GM12878 (cell line): ENCODE results near the gene LMNB1. TPM values are rescaled to one million over a fixed set of nuclear protein-coding genes. Genes with fewer than 3 reads are reported as not detected.

Experiments used
- ATAC-seq: fragments of 200-7000 bp; cut with Tn5 transposase; 3 replicates; pipeline ENCODE4 v1.9.1; 2020; ENCODE audit warnings: mild to moderate bottlenecking, moderate library complexity
- BruUV-seq: library from RNA; stranded (reverse); fragments of 400-500 nt; replicated peaks from 2 replicates; lab custom pipeline; 2021; lab: Mats Ljungman, UMichigan
- CTCF ChIA-PET: fragments of 300-600 bp; sonication (Branson Sonifier 250); formaldehyde crosslinking; extraction: SDS; loops from one replicate; lab custom pipeline; 2021; ENCODE audit warnings: inconsistent platforms; lab: Yijun Ruan, JAX
- POLR2A ChIA-PET: fragments of 350-600 bp; formaldehyde crosslinking; extraction: SDS; loops from one replicate; lab custom pipeline; 2021; ENCODE audit warnings: inconsistent platforms; lab: Charles Lee
- RAD21 ChIA-PET: fragments of 300-600 bp; sonication (Branson Sonifier 250); formaldehyde crosslinking; loops from one replicate; lab custom pipeline; 2023; ENCODE audit warnings: antibody characterized with exemption; ENCODE audit not compliant: unreplicated experiment; lab: Charles Lee
- SMC1A ChIA-PET: fragments of 300-600 bp; sonication (Branson Sonifier 250); formaldehyde crosslinking; loops from one replicate; lab custom pipeline; 2023; ENCODE audit not compliant: unreplicated experiment, uncharacterized antibody; lab: Charles Lee
- DNase-seq: peaks from one replicate; pipeline ENCODE4 v3.0.0-alpha.2; 2011; ENCODE audit warnings: low read depth, low spot score
- FAIRE-seq: peaks from 3 replicates; lab custom pipeline; 2011; peaks lifted over from hg19 to GRCh38; lab: Jason Lieb, UNC
- H2AFZ ChIP-seq: 2 replicates; pipeline ENCODE4 v1.6.0; 2011; ENCODE audit warnings: low read depth, low read length, control low read depth; ENCODE audit not compliant: control insufficient read depth
- H3K27ac ChIP-seq: 2 replicates; pipeline ENCODE4 v1.5.1; 2011; ENCODE audit warnings: control low read depth; ENCODE audit not compliant: control insufficient read depth, insufficient read depth
- H3K27me3 ChIP-seq, 2 experiments: replicated peaks in 1 of 2; 2 replicates each; pipeline versions ENCODE4 v1.6.0 to v1.6.1; 2011; ENCODE audit warnings: low read length in 1 of 2; ENCODE audit not compliant: control insufficient read depth in 2 of 2, insufficient read depth in 2 of 2
- H3K36me3 ChIP-seq, 2 experiments: 2 replicates each; pipeline ENCODE4 v1.5.1; 2011; ENCODE audit warnings: low read length in 1 of 2; ENCODE audit not compliant: control insufficient read depth in 2 of 2, insufficient read depth in 2 of 2
- H3K4me1 ChIP-seq: 2 replicates; pipeline ENCODE4 v1.6.1; 2011; ENCODE audit warnings: mild to moderate bottlenecking, low read length, moderate library complexity, mixed read lengths; ENCODE audit not compliant: control insufficient read depth, insufficient read depth
- H3K4me2 ChIP-seq: 2 replicates; pipeline ENCODE4 v1.6.0; 2011; ENCODE audit warnings: control low read depth; ENCODE audit not compliant: control insufficient read depth, insufficient read depth
- H3K4me3 ChIP-seq: fragments of 200-600 bp; sonication (generic); 2 replicates; pipeline ENCODE4 v1.5.1; 2016
- H3K79me2 ChIP-seq: 2 replicates; pipeline ENCODE4 v1.6.0; 2011; ENCODE audit warnings: low read length; ENCODE audit not compliant: control insufficient read depth, insufficient read depth
- H3K9ac ChIP-seq: 2 replicates; pipeline ENCODE4 v1.8.0; 2011; ENCODE audit warnings: low read length, control low read depth, mixed read lengths; ENCODE audit not compliant: control insufficient read depth, insufficient read depth
- H3K9me3 ChIP-seq: replicated peaks from 3 replicates; pipeline ENCODE4 v1.5.1; 2011; ENCODE audit warnings: mild to moderate bottlenecking, low read length; ENCODE audit not compliant: control insufficient read depth, insufficient read depth
- H4K20me1 ChIP-seq: 2 replicates; pipeline ENCODE4 v1.6.0; 2011; ENCODE audit not compliant: control insufficient read depth, insufficient read depth
- CEBPB ChIP-seq, 2 experiments: fragments of 150-350 bp in 1 of 2; IDR thresholded peaks; 2 replicates each; pipeline ENCODE4 v1.6.1; 2012 to 2014; ENCODE audit warnings: low read depth in 2 of 2, low read length in 2 of 2, borderline replicate concordance in 1 of 2, inconsistent platforms in 1 of 2
- LARP7 ChIP-seq: fragments of 450-650 bp; IDR thresholded peaks from 2 replicates; pipeline ENCODE4 v1.6.1; 2017; ENCODE audit warnings: mild to moderate bottlenecking
- MXI1 ChIP-seq: fragments of 150-350 bp; IDR thresholded peaks from 2 replicates; pipeline ENCODE4 v1.6.1; 2011; ENCODE audit warnings: low read depth, mild to moderate bottlenecking, inconsistent platforms, low read length, improper control_type of control experiment
- NFIC ChIP-seq: IDR thresholded peaks from 2 replicates; pipeline ENCODE4 v1.6.1; 2012; ENCODE audit warnings: low read depth, mild to moderate bottlenecking, inconsistent platforms, low read length, moderate library complexity
- PBX3 ChIP-seq: IDR thresholded peaks from 2 replicates; pipeline ENCODE4 v1.6.1; 2011; ENCODE audit warnings: mild to moderate bottlenecking, low read depth, low read length, moderate library complexity; ENCODE audit not compliant: insufficient replicate concordance
- SMAD5 ChIP-seq: IDR thresholded peaks from 2 replicates; pipeline ENCODE4 v1.6.1; 2016; ENCODE audit warnings: antibody characterized with exemption, low read depth
- SMARCA5 ChIP-seq: fragments of 450-650 bp; IDR thresholded peaks from 2 replicates; pipeline ENCODE4 v1.6.1; 2017; ENCODE audit warnings: mild to moderate bottlenecking
- ZNF687 ChIP-seq: fragments of 450-650 bp; IDR thresholded peaks from 2 replicates; pipeline ENCODE4 v1.6.1; 2017; ENCODE audit warnings: mild to moderate bottlenecking, moderate library complexity
- WGBS: methylation state at CpG from one replicate; pipeline ENCODE4 v1.1.6; 2016; ENCODE audit warnings: low lambda C conversion rate; ENCODE audit not compliant: insufficient replicate concordance, insufficient coverage; ENCODE audit errors: missing lambda C conversion rate; 5-methylcytosine and 5-hydroxymethylcytosine counted together
- in situ Hi-C: fragments of 300-500 bp; cut with MboI; formaldehyde crosslinking; loops from 9 replicates; pipeline ENCODE4 v1.14.3; 2018; ENCODE audit warnings: mixed read lengths
- intact Hi-C: fragments of 100-400 bp; cut with micrococcal nuclease; formaldehyde crosslinking; loops from one replicate; pipeline ENCODE4 v1.14.2; 2022; ENCODE audit not compliant: unreplicated experiment
- polyA plus RNA-seq, 11 experiments: library from polyadenylated mRNA; depleted of rRNA in 4 of 11; unstranded in 6 of 11; stranded (reverse) in 5 of 11; fragments of >200 nt; fragmentation: Nextera tagmentation in 4 of 11; fragmentation: Illumina TruSeq in 1 of 11; extraction: Ambion mirVana in 4 of 11; extraction: Trizol in 1 of 11; gene quantifications; 1 replicate in 1 of 11; 2 replicates in 10 of 11; pipeline versions ENCODE4 v1.2.1 to v1.2.3, GENCODE V29; 2011 to 2016; ENCODE audit warnings: inconsistent platforms in 2 of 11, missing spikeins in 2 of 11, low read depth in 1 of 11
- total RNA-seq, 4 experiments: library from RNA; depleted of rRNA in 3 of 4; stranded (reverse); fragments of >200 nt in 3 of 4; fragmentation: Illumina TruSeq in 1 of 4; extraction: Trizol in 1 of 4; gene quantifications; 2 replicates each; pipeline versions ENCODE4 v1.2.1 to v1.2.3, GENCODE V29; 2013 to 2021
- TF ChIP-seq, protein P1 (sequence below): fragments of 450-650 bp; conservative IDR thresholded peaks from 2 replicates; pipeline ENCODE4 v1.6.1; 2017; ENCODE audit warnings: mild to moderate bottlenecking, moderate library complexity
- TF ChIP-seq, protein P2 (sequence below): IDR thresholded peaks from 2 replicates; pipeline ENCODE4 v1.6.1; 2011; ENCODE audit warnings: low read depth, low read length, improper control_type of control experiment, borderline replicate concordance
- TF ChIP-seq, protein P3 (sequence below): IDR thresholded peaks from 2 replicates; pipeline ENCODE4 v1.6.1; 2012; ENCODE audit warnings: low read depth, low read length, improper control_type of control experiment

LMNB1 gene
- total and polyA plus RNA-seq, 10 of the 15 experiments (the other 5 are each of a cell fraction or from before 2014, with no cell fraction given) = 7.0 to 185 (median 86.4) TPM

- TF ChIP-seq, protein P1, sequence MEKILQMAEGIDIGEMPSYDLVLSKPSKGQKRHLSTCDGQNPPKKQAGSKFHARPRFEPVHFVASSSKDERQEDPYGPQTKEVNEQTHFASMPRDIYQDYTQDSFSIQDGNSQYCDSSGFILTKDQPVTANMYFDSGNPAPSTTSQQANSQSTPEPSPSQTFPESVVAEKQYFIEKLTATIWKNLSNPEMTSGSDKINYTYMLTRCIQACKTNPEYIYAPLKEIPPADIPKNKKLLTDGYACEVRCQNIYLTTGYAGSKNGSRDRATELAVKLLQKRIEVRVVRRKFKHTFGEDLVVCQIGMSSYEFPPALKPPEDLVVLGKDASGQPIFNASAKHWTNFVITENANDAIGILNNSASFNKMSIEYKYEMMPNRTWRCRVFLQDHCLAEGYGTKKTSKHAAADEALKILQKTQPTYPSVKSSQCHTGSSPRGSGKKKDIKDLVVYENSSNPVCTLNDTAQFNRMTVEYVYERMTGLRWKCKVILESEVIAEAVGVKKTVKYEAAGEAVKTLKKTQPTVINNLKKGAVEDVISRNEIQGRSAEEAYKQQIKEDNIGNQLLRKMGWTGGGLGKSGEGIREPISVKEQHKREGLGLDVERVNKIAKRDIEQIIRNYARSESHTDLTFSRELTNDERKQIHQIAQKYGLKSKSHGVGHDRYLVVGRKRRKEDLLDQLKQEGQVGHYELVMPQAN = no peak
- TF ChIP-seq LARP7 (no peak), NFIC (no peak), SMARCA5 (no peak), PBX3 (no peak)
- TF ChIP-seq, protein P2, sequence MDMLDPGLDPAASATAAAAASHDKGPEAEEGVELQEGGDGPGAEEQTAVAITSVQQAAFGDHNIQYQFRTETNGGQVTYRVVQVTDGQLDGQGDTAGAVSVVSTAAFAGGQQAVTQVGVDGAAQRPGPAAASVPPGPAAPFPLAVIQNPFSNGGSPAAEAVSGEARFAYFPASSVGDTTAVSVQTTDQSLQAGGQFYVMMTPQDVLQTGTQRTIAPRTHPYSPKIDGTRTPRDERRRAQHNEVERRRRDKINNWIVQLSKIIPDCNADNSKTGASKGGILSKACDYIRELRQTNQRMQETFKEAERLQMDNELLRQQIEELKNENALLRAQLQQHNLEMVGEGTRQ = no peak
Measured at GRCh38 chr5:126878634-126879033, 101.7 kb downstream of the LMNB1 start (continued).

DNA sequence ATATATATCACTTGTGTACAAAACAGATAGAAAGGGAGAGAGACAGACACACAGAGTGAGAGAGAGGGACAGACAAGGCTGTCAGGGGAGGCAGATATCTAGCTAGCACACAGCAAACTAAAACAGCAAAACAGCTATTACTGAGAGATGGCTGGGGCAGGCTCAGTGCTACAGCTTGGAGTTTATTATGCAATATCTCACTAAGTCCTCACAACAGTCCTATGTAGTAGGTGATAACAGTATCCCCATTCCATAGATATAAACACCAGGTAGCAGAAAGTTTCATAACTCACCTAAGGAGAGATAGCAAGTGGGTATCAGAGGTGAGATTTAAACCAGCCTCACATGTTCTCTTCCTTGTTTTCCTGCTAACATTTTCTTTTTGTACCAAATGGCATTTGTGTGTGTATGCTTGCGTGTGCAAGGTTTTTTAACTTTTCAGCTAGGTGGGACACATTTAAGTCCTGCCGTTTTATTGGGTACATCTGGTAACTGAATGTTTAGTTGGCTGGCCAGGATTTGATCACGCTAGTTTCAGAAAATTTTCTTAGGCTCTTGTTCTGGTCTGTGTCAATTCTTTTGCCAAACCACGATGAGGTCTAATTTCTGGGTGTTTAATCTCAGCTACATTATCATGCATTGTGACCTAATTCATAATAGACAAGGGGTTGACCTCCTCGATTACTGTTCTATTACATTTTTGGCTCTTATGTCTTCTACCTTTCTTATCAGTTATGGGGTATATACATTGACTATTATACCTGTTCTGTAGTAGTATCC is 105.1 kb downstream of the LMNB1 start:
- no peaks in the 10 kb centered on the region for H3K27me3 ChIP-seq
- H3K4me3 ChIP-seq = no peak overlapping the region
- RAD21 ChIA-PET = interaction anchor here (0.5 kb wide), 1 partner anchor 68 kb away, joined by 3 read pairs; no protein-coding TSS in a partner anchor
- 94% methylated on average over 5 of the region's 5 CpGs for WGBS
- no peaks in the 10 kb centered on the region for H3K9me3 ChIP-seq
- no peaks in the 10 kb centered on the region for H3K79me2 ChIP-seq
- no peaks in the 10 kb centered on the region for H3K36me3 ChIP-seq
- no peaks in the 10 kb centered on the region for H4K20me1 ChIP-seq
- FAIRE-seq = no peak
- H3K9ac ChIP-seq = no peak overlapping the region
- SMC1A ChIA-PET = interaction anchor here (0.6 to 2.1 kb wide), 5 partner anchors 22 to 223 kb away, joined by 3 to 5 read pairs (median 3); no protein-coding TSS in a partner anchor
- H3K4me2 ChIP-seq = no peak overlapping the region
- intact Hi-C loops = no loop called here
- no peaks in the 10 kb centered on the region for H3K4me1 ChIP-seq
- no peak overlapping the region for H2AFZ ChIP-seq
- no peak for DNase-seq
- ATAC-seq = no peak
- CTCF ChIA-PET = interaction anchor here (0.6 to 1.0 kb wide), 6 partner anchors 17 to 432 kb away, joined by 3 read pairs; no protein-coding TSS in a partner anchor
- BruUV-seq = no TSS peak
- H3K27ac ChIP-seq = no peak overlapping the region
- in situ Hi-C loops = no loop called here
- POLR2A ChIA-PET = interaction anchor here (1.1 kb wide), 1 partner anchor 38 kb away, joined by 3 read pairs; no protein-coding TSS in a partner anchor
- TF ChIP-seq, protein P3, sequence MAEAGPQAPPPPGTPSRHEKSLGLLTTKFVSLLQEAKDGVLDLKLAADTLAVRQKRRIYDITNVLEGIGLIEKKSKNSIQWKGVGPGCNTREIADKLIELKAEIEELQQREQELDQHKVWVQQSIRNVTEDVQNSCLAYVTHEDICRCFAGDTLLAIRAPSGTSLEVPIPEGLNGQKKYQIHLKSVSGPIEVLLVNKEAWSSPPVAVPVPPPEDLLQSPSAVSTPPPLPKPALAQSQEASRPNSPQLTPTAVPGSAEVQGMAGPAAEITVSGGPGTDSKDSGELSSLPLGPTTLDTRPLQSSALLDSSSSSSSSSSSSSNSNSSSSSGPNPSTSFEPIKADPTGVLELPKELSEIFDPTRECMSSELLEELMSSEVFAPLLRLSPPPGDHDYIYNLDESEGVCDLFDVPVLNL = no peak
- TF ChIP-seq MXI1 = no peak
- TF ChIP-seq CEBPB (IDR thresholded peaks at IDR 0.05; ENCODE audit: borderline replicate concordance in 1 of 2, low read depth in 2 of 2, low read length in 2 of 2) = no peak
- no peak for TF ChIP-seq SMAD5
- TF ChIP-seq ZNF687 = no peak
